MM.1S (cell line): ENCODE results near the gene EVA1C.
"Not testable (repeated sequence)": the region's sequence is repeated elsewhere in the genome, so short reads cannot be mapped to it uniquely, and the experiment has no call there.

Experiments used
- DNase-seq: peaks from one replicate; pipeline ENCODE4 v3.0.0-alpha.2; 2015
- H2AFZ ChIP-seq: fragments of 300-600 bp; sonication (generic); 2 replicates; pipeline ENCODE4 v1.6.0; 2016; ENCODE audit warnings: antibody characterized with exemption, low read length
- H3F3A ChIP-seq: fragments of 300-600 bp; sonication (generic); 2 replicates; pipeline ENCODE4 v1.6.1; 2016; ENCODE audit warnings: mild to moderate bottlenecking, antibody characterized with exemption, low read length, moderate library complexity, mixed read lengths; ENCODE audit not compliant: insufficient read depth
- H3K27ac ChIP-seq: fragments of 300-600 bp; sonication (generic); 2 replicates; pipeline ENCODE4 v1.5.1; 2016; ENCODE audit warnings: mild to moderate bottlenecking, low read length
- H3K27me3 ChIP-seq: fragments of 300-600 bp; sonication (generic); replicated peaks from 2 replicates; pipeline ENCODE4 v1.6.0; 2016; ENCODE audit warnings: low read length; ENCODE audit not compliant: insufficient read depth
- H3K36me3 ChIP-seq: fragments of 300-600 bp; sonication (generic); replicated peaks from 2 replicates; pipeline ENCODE4 v1.6.1; 2016; ENCODE audit warnings: mild to moderate bottlenecking, low read length, mixed read lengths; ENCODE audit not compliant: insufficient read depth
- H3K4me1 ChIP-seq: fragments of 300-600 bp; sonication (generic); 2 replicates; pipeline ENCODE4 v1.6.1; 2016; ENCODE audit warnings: low read length, mixed read lengths
- H3K4me2 ChIP-seq: fragments of 300-600 bp; sonication (generic); 2 replicates; pipeline ENCODE4 v1.6.0; 2016; ENCODE audit warnings: low read depth, low read length
- H3K4me3 ChIP-seq: fragments of 300-600 bp; sonication (generic); 2 replicates; pipeline ENCODE4 v1.5.1; 2016; ENCODE audit warnings: low read length, mixed read lengths
- H3K79me2 ChIP-seq: fragments of 300-600 bp; sonication (generic); 2 replicates; pipeline ENCODE4 v1.6.1; 2016; ENCODE audit warnings: mixed run types, low read length, mixed read lengths
- H3K9ac ChIP-seq: fragments of 300-600 bp; sonication (generic); 2 replicates; pipeline ENCODE4 v1.6.1; 2016; ENCODE audit warnings: low read length, mixed read lengths
- H3K9me2 ChIP-seq: fragments of 300-600 bp; sonication (generic); replicated peaks from 2 replicates; pipeline ENCODE4 v1.6.1; 2016; ENCODE audit warnings: mild to moderate bottlenecking, low read length, mixed read lengths; ENCODE audit not compliant: insufficient read depth
- H3K9me3 ChIP-seq: fragments of 300-600 bp; sonication (generic); replicated peaks from 2 replicates; pipeline ENCODE4 v1.6.1; 2016; ENCODE audit warnings: mild to moderate bottlenecking, low read length, mixed read lengths; ENCODE audit not compliant: insufficient read depth
- H4K20me1 ChIP-seq: fragments of 300-600 bp; sonication (generic); 2 replicates; pipeline ENCODE4 v1.6.1; 2016; ENCODE audit warnings: mild to moderate bottlenecking, low read length, moderate library complexity, mixed read lengths; ENCODE audit not compliant: insufficient read depth
- EZH2 ChIP-seq: fragments of 300-600 bp; sonication (generic); optimal IDR thresholded peaks from 2 replicates; pipeline ENCODE3; 2017; ENCODE audit warnings: low read depth, mild to moderate bottlenecking, antibody characterized with exemption, low read length, mixed read lengths
- EZH2phosphoT487 ChIP-seq: fragments of 300-600 bp; sonication (generic); IDR thresholded peaks from 2 replicates; pipeline ENCODE4 v1.6.1; 2018; ENCODE audit warnings: antibody characterized with exemption, low read length
- TF ChIP-seq, protein P1 (sequence below): fragments of 300-600 bp; sonication (generic); IDR thresholded peaks from 2 replicates; pipeline ENCODE4 v1.5.1; 2016; ENCODE audit warnings: antibody characterized with exemption, low read length, mixed read lengths

Gene EVA1C

DNA sequence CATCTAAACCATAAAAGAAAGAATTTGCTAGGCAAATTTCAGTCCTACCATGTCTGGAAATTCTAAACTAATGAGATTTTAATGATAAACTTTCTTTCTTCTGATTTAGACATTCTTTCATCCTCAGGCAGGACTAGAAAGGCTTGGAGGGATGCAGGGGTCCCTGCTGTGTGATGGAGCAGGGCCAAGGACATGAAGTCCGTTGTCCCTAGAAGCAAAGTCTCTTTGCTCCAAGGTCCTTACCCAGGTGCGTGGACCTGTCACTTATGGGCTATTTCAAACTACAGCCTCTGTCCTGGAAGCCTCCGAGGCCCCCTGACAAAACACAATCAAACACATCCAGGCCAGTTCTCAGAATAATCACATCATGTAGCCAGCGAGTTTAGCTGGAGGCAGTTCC lies 46.3 kb upstream of the EVA1C start:
- H3K4me3 ChIP-seq: no peak overlapping the region
- no peak overlapping the region for H3K27ac ChIP-seq
- no peaks in the 10 kb centered on the region for H3K4me1 ChIP-seq
- H3K79me2 ChIP-seq: peaks cover 22% of the 10 kb centered on the region
- H4K20me1 ChIP-seq: no peaks in the 10 kb centered on the region
- H3K4me2 ChIP-seq: no peak overlapping the region
- H3K27me3 ChIP-seq: no peaks in the 10 kb centered on the region
- H3K9me3 ChIP-seq: no peaks in the 10 kb centered on the region
- H3K36me3 ChIP-seq: peaks cover 32% of the 10 kb centered on the region
- H3K9me2 ChIP-seq: no peaks in the 10 kb centered on the region
- no peaks in the 10 kb centered on the region for H3F3A ChIP-seq
- DNase-seq: no peak
- H3K9ac ChIP-seq: no peak overlapping the region
- TF ChIP-seq EZH2phosphoT487: no peak
- no peak for TF ChIP-seq EZH2
- TF ChIP-seq, protein P1, sequence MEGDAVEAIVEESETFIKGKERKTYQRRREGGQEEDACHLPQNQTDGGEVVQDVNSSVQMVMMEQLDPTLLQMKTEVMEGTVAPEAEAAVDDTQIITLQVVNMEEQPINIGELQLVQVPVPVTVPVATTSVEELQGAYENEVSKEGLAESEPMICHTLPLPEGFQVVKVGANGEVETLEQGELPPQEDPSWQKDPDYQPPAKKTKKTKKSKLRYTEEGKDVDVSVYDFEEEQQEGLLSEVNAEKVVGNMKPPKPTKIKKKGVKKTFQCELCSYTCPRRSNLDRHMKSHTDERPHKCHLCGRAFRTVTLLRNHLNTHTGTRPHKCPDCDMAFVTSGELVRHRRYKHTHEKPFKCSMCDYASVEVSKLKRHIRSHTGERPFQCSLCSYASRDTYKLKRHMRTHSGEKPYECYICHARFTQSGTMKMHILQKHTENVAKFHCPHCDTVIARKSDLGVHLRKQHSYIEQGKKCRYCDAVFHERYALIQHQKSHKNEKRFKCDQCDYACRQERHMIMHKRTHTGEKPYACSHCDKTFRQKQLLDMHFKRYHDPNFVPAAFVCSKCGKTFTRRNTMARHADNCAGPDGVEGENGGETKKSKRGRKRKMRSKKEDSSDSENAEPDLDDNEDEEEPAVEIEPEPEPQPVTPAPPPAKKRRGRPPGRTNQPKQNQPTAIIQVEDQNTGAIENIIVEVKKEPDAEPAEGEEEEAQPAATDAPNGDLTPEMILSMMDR: no peak
- no peak overlapping the region for H2AFZ ChIP-seq

DNA sequence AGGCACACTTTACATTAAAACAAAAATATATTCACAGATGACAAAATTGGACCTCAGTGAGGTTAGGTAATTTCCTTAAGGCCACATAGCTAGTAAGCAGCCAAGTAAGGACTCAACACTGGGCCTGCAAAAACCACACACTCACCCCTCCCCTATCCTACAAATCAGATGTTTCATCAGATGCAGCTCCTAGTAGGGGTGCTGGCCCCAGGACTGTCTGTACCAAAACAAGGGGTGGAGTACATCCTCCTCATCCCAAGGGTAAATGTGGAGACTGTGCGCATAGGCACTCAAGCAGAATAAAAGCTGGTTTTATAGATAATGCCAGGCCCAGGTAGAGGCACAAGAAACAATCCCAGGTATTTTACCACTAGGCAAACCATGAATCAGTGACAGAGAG lies 45.3 kb upstream of the EVA1C start:
- no peak overlapping the region for H3K9ac ChIP-seq
- H3K4me3 ChIP-seq: no peak overlapping the region
- no peaks in the 10 kb centered on the region for H3F3A ChIP-seq
- no peak overlapping the region for H2AFZ ChIP-seq
- H3K27ac ChIP-seq: no peak overlapping the region
- H3K79me2 ChIP-seq: peaks cover 25% of the 10 kb centered on the region
- no peaks in the 10 kb centered on the region for H3K9me3 ChIP-seq
- H3K36me3 ChIP-seq: peaks cover 27% of the 10 kb centered on the region
- H3K27me3 ChIP-seq: no peaks in the 10 kb centered on the region
- DNase-seq: no peak
- no peaks in the 10 kb centered on the region for H3K9me2 ChIP-seq
- no peak overlapping the region for H3K4me2 ChIP-seq
- H4K20me1 ChIP-seq: no peaks in the 10 kb centered on the region
- TF ChIP-seq, protein P1: no peak
- TF ChIP-seq EZH2 (no peak), EZH2phosphoT487 (no peak)
- H3K4me1 ChIP-seq: no peaks in the 10 kb centered on the region

DNA sequence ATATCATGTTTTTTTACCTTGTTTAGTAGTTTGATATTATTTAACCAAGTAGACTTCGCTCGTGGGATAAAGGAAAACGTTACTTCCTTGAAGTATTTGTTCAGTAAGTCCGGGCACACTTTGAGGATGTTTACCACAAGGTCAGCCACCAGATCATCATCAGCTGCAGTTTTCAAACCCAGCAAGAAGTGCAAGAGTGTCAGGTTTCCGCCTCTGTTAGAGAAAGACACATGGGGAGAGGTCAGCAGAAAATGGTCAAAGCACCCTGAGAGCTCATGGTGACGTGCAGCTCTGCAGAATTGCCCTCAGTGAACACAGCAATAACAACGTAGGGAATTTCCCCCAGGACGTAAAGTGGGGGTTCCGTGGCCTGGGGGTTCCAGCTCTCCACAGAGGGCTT lies 44.1 kb upstream of the EVA1C start:
- Histone ChIP-seq H3K27ac (no peak overlapping the region), H3K9me2 (no peaks in the 10 kb centered on the region), H4K20me1 (no peaks in the 10 kb centered on the region), H3K4me1 (no peaks in the 10 kb centered on the region), H3K4me3 (no peak overlapping the region), H3K4me2 (no peak overlapping the region), H2AFZ (no peak overlapping the region), H3K79me2 (peaks cover 28% of the 10 kb centered on the region), H3K27me3 (no peaks in the 10 kb centered on the region), H3F3A (no peaks in the 10 kb centered on the region), H3K36me3 (peaks cover 35% of the 10 kb centered on the region; the same call in 1 of the 2 replicates), H3K9ac (no peak overlapping the region), H3K9me3 (no peaks in the 10 kb centered on the region)
- TF ChIP-seq EZH2 (no peak), EZH2phosphoT487 (no peak)
- TF ChIP-seq, protein P1: no peak
- DNase-seq: no peak

DNA sequence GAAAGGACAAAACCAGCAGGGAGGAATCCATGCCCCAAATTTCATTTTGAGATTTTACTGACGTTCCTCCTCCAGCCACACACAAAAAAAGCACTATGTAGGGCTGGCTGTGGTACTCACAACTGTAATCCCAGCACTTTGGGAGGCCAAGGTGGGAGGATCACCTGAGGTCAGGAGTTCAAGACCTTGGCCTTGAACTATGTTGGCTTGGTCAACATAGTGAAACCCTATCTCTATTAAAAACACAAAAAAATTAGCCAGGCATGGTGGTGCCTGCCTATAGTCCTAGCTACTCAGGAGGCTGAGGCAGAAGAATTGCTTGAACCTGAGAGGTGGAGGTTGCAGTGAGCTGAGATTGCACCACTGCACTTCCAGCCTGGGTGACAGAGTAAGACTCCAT lies 43.5 kb upstream of the EVA1C start:
- not testable (repeated sequence) for H3K4me3 ChIP-seq, H3K9ac ChIP-seq, H3K9me3 ChIP-seq, H3K4me1 ChIP-seq, H3K4me2 ChIP-seq, H3K27me3 ChIP-seq, H3K9me2 ChIP-seq, DNase-seq, H3K27ac ChIP-seq, H4K20me1 ChIP-seq, H2AFZ ChIP-seq, H3F3A ChIP-seq
- Histone ChIP-seq H3K36me3 (peaks cover 35% of the 10 kb centered on the region; the same call in 1 of the 2 replicates), H3K79me2 (peaks cover 28% of the 10 kb centered on the region)
